ENCODE results near the gene ZNF660. TPM values are rescaled to one million over a fixed set of nuclear protein-coding genes. Genes with fewer than 3 reads are reported as not detected.

ZNF660 gene
- total and polyA plus RNA-seq, 9 of the 15 experiments (the other 6 are each of a cell fraction or from before 2014, with no cell fraction given) = 0.06 to 0.65 (median 0.17) TPM

DNA sequence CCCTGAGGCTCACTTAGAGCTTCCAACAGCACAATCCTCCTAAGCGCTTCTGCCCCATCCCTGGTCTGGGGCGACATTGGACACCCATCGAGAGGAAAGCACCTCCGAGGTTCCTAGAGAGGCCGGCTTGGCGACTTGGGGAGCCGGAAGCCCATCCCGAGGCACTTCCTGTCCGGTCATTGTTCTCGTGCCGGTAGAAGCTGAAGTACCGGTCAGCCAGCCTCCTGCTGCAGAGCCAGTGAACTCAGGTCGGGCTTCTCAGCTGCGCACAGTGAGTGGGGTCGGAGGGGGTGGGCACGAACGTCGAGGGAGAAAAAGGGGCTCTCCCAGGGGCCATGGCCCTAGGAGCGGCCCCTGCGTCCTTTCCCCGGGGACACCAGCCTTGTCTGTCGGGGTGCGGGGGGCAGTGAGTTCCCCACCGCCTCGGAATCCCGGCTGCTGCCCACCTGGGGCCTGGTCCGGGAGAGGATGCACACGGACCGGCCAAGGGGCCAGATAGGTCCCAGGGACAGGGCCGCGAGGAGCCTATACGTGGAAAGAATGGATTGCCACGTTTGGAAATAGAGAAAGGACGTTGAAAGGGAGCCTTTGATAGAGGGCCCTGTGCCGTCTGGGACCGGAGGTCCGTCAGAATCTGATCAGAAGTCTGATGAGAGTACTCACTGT is 63.9 kb downstream of the ZNF660 start, which contains the start of gene ZNF35 (continued):
- TF ChIP-seq, protein P1, sequence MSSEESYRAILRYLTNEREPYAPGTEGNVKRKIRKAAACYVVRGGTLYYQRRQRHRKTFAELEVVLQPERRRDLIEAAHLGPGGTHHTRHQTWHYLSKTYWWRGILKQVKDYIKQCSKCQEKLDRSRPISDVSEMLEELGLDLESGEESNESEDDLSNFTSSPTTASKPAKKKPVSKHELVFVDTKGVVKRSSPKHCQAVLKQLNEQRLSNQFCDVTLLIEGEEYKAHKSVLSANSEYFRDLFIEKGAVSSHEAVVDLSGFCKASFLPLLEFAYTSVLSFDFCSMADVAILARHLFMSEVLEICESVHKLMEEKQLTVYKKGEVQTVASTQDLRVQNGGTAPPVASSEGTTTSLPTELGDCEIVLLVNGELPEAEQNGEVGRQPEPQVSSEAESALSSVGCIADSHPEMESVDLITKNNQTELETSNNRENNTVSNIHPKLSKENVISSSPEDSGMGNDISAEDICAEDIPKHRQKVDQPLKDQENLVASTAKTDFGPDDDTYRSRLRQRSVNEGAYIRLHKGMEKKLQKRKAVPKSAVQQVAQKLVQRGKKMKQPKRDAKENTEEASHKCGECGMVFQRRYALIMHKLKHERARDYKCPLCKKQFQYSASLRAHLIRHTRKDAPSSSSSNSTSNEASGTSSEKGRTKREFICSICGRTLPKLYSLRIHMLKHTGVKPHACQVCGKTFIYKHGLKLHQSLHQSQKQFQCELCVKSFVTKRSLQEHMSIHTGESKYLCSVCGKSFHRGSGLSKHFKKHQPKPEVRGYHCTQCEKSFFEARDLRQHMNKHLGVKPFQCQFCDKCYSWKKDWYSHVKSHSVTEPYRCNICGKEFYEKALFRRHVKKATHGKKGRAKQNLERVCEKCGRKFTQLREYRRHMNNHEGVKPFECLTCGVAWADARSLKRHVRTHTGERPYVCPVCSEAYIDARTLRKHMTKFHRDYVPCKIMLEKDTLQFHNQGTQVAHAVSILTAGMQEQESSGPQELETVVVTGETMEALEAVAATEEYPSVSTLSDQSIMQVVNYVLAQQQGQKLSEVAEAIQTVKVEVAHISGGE (CRISPR knock-in tag; IDR thresholded peaks at IDR 0.05) = peak; percentile 81 to 97 (median 91); a peak in 5 of 6 replicates
- no peak for TF ChIP-seq MCM7 (IDR thresholded peaks at IDR 0.05)
- TF ChIP-seq ZNF316 (IDR thresholded peaks at IDR 0.05) = no peak
- TF ChIP-seq, protein P2, sequence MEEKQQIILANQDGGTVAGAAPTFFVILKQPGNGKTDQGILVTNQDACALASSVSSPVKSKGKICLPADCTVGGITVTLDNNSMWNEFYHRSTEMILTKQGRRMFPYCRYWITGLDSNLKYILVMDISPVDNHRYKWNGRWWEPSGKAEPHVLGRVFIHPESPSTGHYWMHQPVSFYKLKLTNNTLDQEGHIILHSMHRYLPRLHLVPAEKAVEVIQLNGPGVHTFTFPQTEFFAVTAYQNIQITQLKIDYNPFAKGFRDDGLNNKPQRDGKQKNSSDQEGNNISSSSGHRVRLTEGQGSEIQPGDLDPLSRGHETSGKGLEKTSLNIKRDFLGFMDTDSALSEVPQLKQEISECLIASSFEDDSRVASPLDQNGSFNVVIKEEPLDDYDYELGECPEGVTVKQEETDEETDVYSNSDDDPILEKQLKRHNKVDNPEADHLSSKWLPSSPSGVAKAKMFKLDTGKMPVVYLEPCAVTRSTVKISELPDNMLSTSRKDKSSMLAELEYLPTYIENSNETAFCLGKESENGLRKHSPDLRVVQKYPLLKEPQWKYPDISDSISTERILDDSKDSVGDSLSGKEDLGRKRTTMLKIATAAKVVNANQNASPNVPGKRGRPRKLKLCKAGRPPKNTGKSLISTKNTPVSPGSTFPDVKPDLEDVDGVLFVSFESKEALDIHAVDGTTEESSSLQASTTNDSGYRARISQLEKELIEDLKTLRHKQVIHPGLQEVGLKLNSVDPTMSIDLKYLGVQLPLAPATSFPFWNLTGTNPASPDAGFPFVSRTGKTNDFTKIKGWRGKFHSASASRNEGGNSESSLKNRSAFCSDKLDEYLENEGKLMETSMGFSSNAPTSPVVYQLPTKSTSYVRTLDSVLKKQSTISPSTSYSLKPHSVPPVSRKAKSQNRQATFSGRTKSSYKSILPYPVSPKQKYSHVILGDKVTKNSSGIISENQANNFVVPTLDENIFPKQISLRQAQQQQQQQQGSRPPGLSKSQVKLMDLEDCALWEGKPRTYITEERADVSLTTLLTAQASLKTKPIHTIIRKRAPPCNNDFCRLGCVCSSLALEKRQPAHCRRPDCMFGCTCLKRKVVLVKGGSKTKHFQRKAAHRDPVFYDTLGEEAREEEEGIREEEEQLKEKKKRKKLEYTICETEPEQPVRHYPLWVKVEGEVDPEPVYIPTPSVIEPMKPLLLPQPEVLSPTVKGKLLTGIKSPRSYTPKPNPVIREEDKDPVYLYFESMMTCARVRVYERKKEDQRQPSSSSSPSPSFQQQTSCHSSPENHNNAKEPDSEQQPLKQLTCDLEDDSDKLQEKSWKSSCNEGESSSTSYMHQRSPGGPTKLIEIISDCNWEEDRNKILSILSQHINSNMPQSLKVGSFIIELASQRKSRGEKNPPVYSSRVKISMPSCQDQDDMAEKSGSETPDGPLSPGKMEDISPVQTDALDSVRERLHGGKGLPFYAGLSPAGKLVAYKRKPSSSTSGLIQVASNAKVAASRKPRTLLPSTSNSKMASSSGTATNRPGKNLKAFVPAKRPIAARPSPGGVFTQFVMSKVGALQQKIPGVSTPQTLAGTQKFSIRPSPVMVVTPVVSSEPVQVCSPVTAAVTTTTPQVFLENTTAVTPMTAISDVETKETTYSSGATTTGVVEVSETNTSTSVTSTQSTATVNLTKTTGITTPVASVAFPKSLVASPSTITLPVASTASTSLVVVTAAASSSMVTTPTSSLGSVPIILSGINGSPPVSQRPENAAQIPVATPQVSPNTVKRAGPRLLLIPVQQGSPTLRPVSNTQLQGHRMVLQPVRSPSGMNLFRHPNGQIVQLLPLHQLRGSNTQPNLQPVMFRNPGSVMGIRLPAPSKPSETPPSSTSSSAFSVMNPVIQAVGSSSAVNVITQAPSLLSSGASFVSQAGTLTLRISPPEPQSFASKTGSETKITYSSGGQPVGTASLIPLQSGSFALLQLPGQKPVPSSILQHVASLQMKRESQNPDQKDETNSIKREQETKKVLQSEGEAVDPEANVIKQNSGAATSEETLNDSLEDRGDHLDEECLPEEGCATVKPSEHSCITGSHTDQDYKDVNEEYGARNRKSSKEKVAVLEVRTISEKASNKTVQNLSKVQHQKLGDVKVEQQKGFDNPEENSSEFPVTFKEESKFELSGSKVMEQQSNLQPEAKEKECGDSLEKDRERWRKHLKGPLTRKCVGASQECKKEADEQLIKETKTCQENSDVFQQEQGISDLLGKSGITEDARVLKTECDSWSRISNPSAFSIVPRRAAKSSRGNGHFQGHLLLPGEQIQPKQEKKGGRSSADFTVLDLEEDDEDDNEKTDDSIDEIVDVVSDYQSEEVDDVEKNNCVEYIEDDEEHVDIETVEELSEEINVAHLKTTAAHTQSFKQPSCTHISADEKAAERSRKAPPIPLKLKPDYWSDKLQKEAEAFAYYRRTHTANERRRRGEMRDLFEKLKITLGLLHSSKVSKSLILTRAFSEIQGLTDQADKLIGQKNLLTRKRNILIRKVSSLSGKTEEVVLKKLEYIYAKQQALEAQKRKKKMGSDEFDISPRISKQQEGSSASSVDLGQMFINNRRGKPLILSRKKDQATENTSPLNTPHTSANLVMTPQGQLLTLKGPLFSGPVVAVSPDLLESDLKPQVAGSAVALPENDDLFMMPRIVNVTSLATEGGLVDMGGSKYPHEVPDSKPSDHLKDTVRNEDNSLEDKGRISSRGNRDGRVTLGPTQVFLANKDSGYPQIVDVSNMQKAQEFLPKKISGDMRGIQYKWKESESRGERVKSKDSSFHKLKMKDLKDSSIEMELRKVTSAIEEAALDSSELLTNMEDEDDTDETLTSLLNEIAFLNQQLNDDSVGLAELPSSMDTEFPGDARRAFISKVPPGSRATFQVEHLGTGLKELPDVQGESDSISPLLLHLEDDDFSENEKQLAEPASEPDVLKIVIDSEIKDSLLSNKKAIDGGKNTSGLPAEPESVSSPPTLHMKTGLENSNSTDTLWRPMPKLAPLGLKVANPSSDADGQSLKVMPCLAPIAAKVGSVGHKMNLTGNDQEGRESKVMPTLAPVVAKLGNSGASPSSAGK (IDR thresholded peaks at IDR 0.05) = peak; percentile 69
- no peak for TF ChIP-seq HSF4 (CRISPR knock-in tag; IDR thresholded peaks at IDR 0.05; ENCODE audit: borderline replicate concordance)
